Esophagus (tissue), 2 donors: ENCODE measurements around the gene ADARB1. TPM values are rescaled to one million over a fixed set of nuclear protein-coding genes. Genes with fewer than 3 reads are reported as not detected.

Source experiments
- H3K27ac ChIP-seq, 2 donors: one replicate each; pipeline ENCODE4 v1.5.1; 2013; ENCODE audit warnings: low read depth in 2 of 2, mild to moderate bottlenecking in 2 of 2, inconsistent platforms in 1 of 2, low read length in 1 of 2, moderate library complexity in 1 of 2
- H3K27me3 ChIP-seq, 2 donors: one replicate each; pipeline ENCODE4 v1.6.1; 2013; ENCODE audit warnings: low read length in 2 of 2, control low read depth in 1 of 2, mild to moderate bottlenecking in 1 of 2; ENCODE audit not compliant: insufficient read depth in 2 of 2, control insufficient read depth in 1 of 2
- H3K36me3 ChIP-seq, 2 donors: one replicate each; pipeline ENCODE4 v1.6.1; 2013; ENCODE audit warnings: low read length in 1 of 2; ENCODE audit not compliant: control insufficient read depth in 2 of 2, insufficient read depth in 2 of 2
- H3K4me1 ChIP-seq, 2 donors: one replicate each; pipeline ENCODE4 v1.6.1; 2013; ENCODE audit warnings: low read length in 1 of 2; ENCODE audit not compliant: control insufficient read depth in 2 of 2, insufficient read depth in 2 of 2
- H3K4me3 ChIP-seq, 2 donors: one replicate each; pipeline ENCODE4 v1.5.1; 2013; ENCODE audit warnings: low read length in 2 of 2, mild to moderate bottlenecking in 2 of 2, low read depth in 1 of 2, moderate library complexity in 1 of 2
- H3K9me3 ChIP-seq, 2 donors: one replicate each; pipeline ENCODE4 v1.6.1; 2013; ENCODE audit warnings: mild to moderate bottlenecking in 2 of 2, low read depth in 1 of 2, low read length in 1 of 2, moderate library complexity in 1 of 2; ENCODE audit not compliant: control insufficient read depth in 2 of 2, insufficient read depth in 1 of 2
- WGBS, 2 donors: extraction: QIAGEN DNeasy Blood & Tissue Kit; methylation state at CpG; one replicate each; pipeline ENCODE4 v1.1.7; 2013; 5-methylcytosine and 5-hydroxymethylcytosine counted together
- polyA plus RNA-seq, 2 donors: library from polyadenylated mRNA; stranded (reverse); fragments of 200-250 nt; gene quantifications; one replicate each; pipeline ENCODE4 v1.2.3, GENCODE V29; 2013
- donor health status: healthy with polysubstance abuse.
- donor health status: Bipolar disorder and iron deficiency.

ADARB1 gene
- polyA plus RNA-seq, 2 donors, result 4.7 to 7.9 TPM

- 82 to 89% methylated on average over 8 of the region's 8 CpGs for WGBS, 2 donors
- Histone ChIP-seq H3K27me3 (no peaks in the 10 kb centered on the region), H3K36me3 (no peaks in the 10 kb centered on the region), H3K4me3 (no peak overlapping the region), H3K4me1 (no peaks in the 10 kb centered on the region), H3K27ac (no peak overlapping the region), H3K9me3 (no peaks in the 10 kb centered on the region)
Observed at GRCh38 chr21:45064091-45064490, 10.3 kb upstream of the ADARB1 start.

- WGBS, 2 donors, result 79 to 81% methylated on average over 19 of the region's 19 CpGs
- no peaks in the 10 kb centered on the region for H3K36me3 ChIP-seq
- no peak overlapping the region for H3K4me3 ChIP-seq
Observed at GRCh38 chr21:45064618-45065399, 9.6 kb upstream of the ADARB1 start.

GRCh38 chr21:45067462-45068285 lies 6.7 kb upstream of the ADARB1 start:
- 87 to 89% methylated on average over 18 of the region's 18 CpGs for WGBS, 2 donors
- Histone ChIP-seq H3K9me3 (no peaks in the 10 kb centered on the region), H3K36me3 (no peaks in the 10 kb centered on the region), H3K4me3 (no peak overlapping the region), H3K4me1 (no peaks in the 10 kb centered on the region), H3K27ac (no peak overlapping the region), H3K27me3 (no peaks in the 10 kb centered on the region)

More at GRCh38 chr21:45064618-45065399, 9.6 kb upstream of the ADARB1 start:
- H3K27ac ChIP-seq, result no peak overlapping the region
- H3K4me1 ChIP-seq, result no peaks in the 10 kb centered on the region
- no peaks in the 10 kb centered on the region for H3K27me3 ChIP-seq
- no peaks in the 10 kb centered on the region for H3K9me3 ChIP-seq

GRCh38 chr21:45069085-45069484 lies 5.3 kb upstream of the ADARB1 start:
- no peak overlapping the region for H3K27ac ChIP-seq
- no peaks in the 10 kb centered on the region for H3K9me3 ChIP-seq
- no peaks in the 10 kb centered on the region for H3K36me3 ChIP-seq
- H3K4me1 ChIP-seq, result no peaks in the 10 kb centered on the region
- no peaks in the 10 kb centered on the region for H3K27me3 ChIP-seq
- no peak overlapping the region for H3K4me3 ChIP-seq
- 95% methylated on average over 11 of the region's 11 CpGs for WGBS, 2 donors

GRCh38 chr21:45069711-45070110 lies 4.7 kb upstream of the ADARB1 start:
- H3K27ac ChIP-seq, result no peak overlapping the region
- no peaks in the 10 kb centered on the region for H3K4me1 ChIP-seq
- H3K27me3 ChIP-seq, result no peaks in the 10 kb centered on the region
- 65 to 67% methylated on average over 5 of the region's 5 CpGs for WGBS, 2 donors
- H3K36me3 ChIP-seq, result no peaks in the 10 kb centered on the region
- no peak overlapping the region for H3K4me3 ChIP-seq
- H3K9me3 ChIP-seq, result no peaks in the 10 kb centered on the region

GRCh38 chr21:45071078-45071873 lies 3.1 kb upstream of the ADARB1 start:
- Histone ChIP-seq H3K27me3 (no peaks in the 10 kb centered on the region), H3K27ac (no peak overlapping the region), H3K36me3 (no peaks in the 10 kb centered on the region), H3K4me1 (no peaks in the 10 kb centered on the region), H3K9me3 (no peaks in the 10 kb centered on the region), H3K4me3 (no peak overlapping the region)
- WGBS, 2 donors, result 86 to 88% methylated on average over 24 of the region's 24 CpGs

- H3K27ac ChIP-seq, result no peak overlapping the region
- no peak overlapping the region for H3K4me3 ChIP-seq
- 91% methylated on average over 32 of the region's 32 CpGs for WGBS, 2 donors
- H3K4me1 ChIP-seq, result no peaks in the 10 kb centered on the region
- H3K9me3 ChIP-seq, result no peaks in the 10 kb centered on the region
- H3K27me3 ChIP-seq, result no peaks in the 10 kb centered on the region
- H3K36me3 ChIP-seq, result no peaks in the 10 kb centered on the region
Observed at GRCh38 chr21:45071874-45072737, 2.3 kb upstream of the ADARB1 start.

GRCh38 chr21:45072738-45073300 lies 1.6 kb upstream of the ADARB1 start:
- Histone ChIP-seq H3K27ac (no peak overlapping the region), H3K36me3 (no peaks in the 10 kb centered on the region), H3K27me3 (no peaks in the 10 kb centered on the region), H3K4me1 (no peaks in the 10 kb centered on the region), H3K4me3 (peak overlapping the region in 1 of 2 donors; percentile 78), H3K9me3 (no peaks in the 10 kb centered on the region)
- 89 to 92% methylated on average over 29 of the region's 29 CpGs for whole genome bisulfite sequencing, 2 donors
